ENCODE data around the gene TRAPPC11.

The TRAPPC11 gene

GRCh38 chr4:183659872-183660242 is 764 bp downstream of the TRAPPC11 start:
- DNase-seq (ENCODE audit: low read depth) = peak; percentile 15
- peak overlapping the region; percentile 81 for H3K4me3 ChIP-seq (ENCODE audit: low read length)
- TF ChIP-seq CTCF (IDR thresholded peaks at IDR 0.05; ENCODE audit: insufficient read depth, low read depth, low read length, missing control alignments) = no peak

- TF ChIP-seq CTCF (IDR thresholded peaks at IDR 0.05; ENCODE audit: insufficient read depth, low read depth, low read length, missing control alignments) = no peak
- DNase-seq (ENCODE audit: low read depth) = no peak
- H3K4me3 ChIP-seq (ENCODE audit: low read length) = no peak overlapping the region
Measured at GRCh38 chr4:183666088-183666487, 7.0 kb downstream of the TRAPPC11 start.

- H3K4me3 ChIP-seq (ENCODE audit: low read length) = no peak overlapping the region
- TF ChIP-seq CTCF (IDR thresholded peaks at IDR 0.05; ENCODE audit: insufficient read depth, low read depth, low read length, missing control alignments) = no peak
- no peak for DNase-seq (ENCODE audit: low read depth)
Measured at GRCh38 chr4:183670251-183670650, 11.2 kb downstream of the TRAPPC11 start.

- no peak overlapping the region for H3K4me3 ChIP-seq (ENCODE audit: low read length)
- TF ChIP-seq CTCF (IDR thresholded peaks at IDR 0.05; ENCODE audit: insufficient read depth, low read depth, low read length, missing control alignments) = no peak
- no peak for DNase-seq (ENCODE audit: low read depth)
Measured at GRCh38 chr4:183670960-183671555, 12.0 kb downstream of the TRAPPC11 start.

GRCh38 chr4:183674153-183674552 is 15.1 kb downstream of the TRAPPC11 start:
- no peak for TF ChIP-seq CTCF (IDR thresholded peaks at IDR 0.05; ENCODE audit: insufficient read depth, low read depth, low read length, missing control alignments)
- no peak for DNase-seq (ENCODE audit: low read depth)
- H3K4me3 ChIP-seq (ENCODE audit: low read length) = no peak overlapping the region

GRCh38 chr4:183675625-183676024 is 16.5 kb downstream of the TRAPPC11 start:
- no peak for TF ChIP-seq CTCF (IDR thresholded peaks at IDR 0.05; ENCODE audit: insufficient read depth, low read depth, low read length, missing control alignments)
- DNase-seq (ENCODE audit: low read depth) = no peak

GRCh38 chr4:183681119-183681518 is 22.0 kb downstream of the TRAPPC11 start:
- TF ChIP-seq CTCF (IDR thresholded peaks at IDR 0.05; ENCODE audit: insufficient read depth, low read depth, low read length, missing control alignments) = no peak
- no peak overlapping the region for H3K4me3 ChIP-seq (ENCODE audit: low read length)
- no peak for DNase-seq (ENCODE audit: low read depth)

More at GRCh38 chr4:183675625-183676024, 16.5 kb downstream of the TRAPPC11 start:
- H3K4me3 ChIP-seq (ENCODE audit: low read length) = no peak overlapping the region
